DOHH2 (cell line): ENCODE data around the gene SUCNR1.

Experiments
- EZH2phosphoT487 ChIP-seq: fragments of 200-600 bp; sonication (generic); IDR thresholded peaks from 2 replicates; pipeline ENCODE4 v1.6.1; 2017; ENCODE audit warnings: borderline replicate concordance, mild to moderate bottlenecking, antibody characterized with exemption, low read length, moderate library complexity, mixed read lengths
- TF ChIP-seq, protein P1 (sequence below): fragments of 200-600 bp; sonication (generic); IDR thresholded peaks from one replicate; pipeline ENCODE4 v1.5.1; 2014; ENCODE audit warnings: antibody characterized with exemption, mild to moderate bottlenecking, low read depth, low read length; ENCODE audit not compliant: poor library complexity, severe bottlenecking

DNA sequence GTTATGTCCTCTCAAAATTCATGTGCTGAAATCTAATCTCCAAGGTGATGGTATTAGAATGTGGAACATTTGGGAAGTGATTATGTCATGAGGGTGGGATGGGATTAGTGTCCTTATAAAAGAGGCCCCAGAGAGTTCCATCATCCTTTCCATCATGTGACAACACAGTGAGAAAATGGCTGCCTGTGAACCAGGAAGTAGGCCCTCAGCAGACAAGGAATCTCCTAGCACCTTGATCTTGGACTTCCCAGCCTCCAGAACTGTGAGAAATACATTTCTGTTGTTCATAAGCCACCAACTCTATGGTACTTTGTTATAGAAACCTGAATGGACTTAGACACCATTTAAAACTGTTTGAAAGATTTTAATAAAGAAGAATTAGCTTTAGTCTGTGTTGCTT, 20.8 kb downstream of the SUCNR1 start:
- TF ChIP-seq, protein P1, sequence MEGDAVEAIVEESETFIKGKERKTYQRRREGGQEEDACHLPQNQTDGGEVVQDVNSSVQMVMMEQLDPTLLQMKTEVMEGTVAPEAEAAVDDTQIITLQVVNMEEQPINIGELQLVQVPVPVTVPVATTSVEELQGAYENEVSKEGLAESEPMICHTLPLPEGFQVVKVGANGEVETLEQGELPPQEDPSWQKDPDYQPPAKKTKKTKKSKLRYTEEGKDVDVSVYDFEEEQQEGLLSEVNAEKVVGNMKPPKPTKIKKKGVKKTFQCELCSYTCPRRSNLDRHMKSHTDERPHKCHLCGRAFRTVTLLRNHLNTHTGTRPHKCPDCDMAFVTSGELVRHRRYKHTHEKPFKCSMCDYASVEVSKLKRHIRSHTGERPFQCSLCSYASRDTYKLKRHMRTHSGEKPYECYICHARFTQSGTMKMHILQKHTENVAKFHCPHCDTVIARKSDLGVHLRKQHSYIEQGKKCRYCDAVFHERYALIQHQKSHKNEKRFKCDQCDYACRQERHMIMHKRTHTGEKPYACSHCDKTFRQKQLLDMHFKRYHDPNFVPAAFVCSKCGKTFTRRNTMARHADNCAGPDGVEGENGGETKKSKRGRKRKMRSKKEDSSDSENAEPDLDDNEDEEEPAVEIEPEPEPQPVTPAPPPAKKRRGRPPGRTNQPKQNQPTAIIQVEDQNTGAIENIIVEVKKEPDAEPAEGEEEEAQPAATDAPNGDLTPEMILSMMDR, result no peak
- no peak for TF ChIP-seq EZH2phosphoT487
